BJ (cell line): ENCODE measurements around the gene HES2. TPM values are rescaled to one million over a fixed set of nuclear protein-coding genes. Genes with fewer than 3 reads are reported as not detected.

Experiments used
- CTCF ChIA-PET: fragments of 350-600 bp; formaldehyde crosslinking; extraction: SDS; loops from one replicate; lab custom pipeline; 2021; ENCODE audit warnings: antibody characterized with exemption, inconsistent platforms; lab: Yijun Ruan, JAX
- POLR2A ChIA-PET: fragments of 300-600 bp; sonication (Branson Sonifier 250); formaldehyde crosslinking; extraction: SDS; loops from one replicate; lab custom pipeline; 2021; ENCODE audit warnings: antibody characterized with exemption; lab: Charles Lee
- DNase-seq: peaks from one replicate; pipeline ENCODE4 v3.0.0-alpha.2; 2011; ENCODE audit warnings: low read depth
- H3K27me3 ChIP-seq: 2 replicates; pipeline ENCODE4 v1.6.0; 2011; ENCODE audit warnings: low read length; ENCODE audit not compliant: control insufficient read depth, insufficient read depth
- H3K36me3 ChIP-seq: 2 replicates; pipeline ENCODE4 v1.5.1; 2011; ENCODE audit warnings: low read length; ENCODE audit not compliant: control insufficient read depth, insufficient read depth
- H3K4me3 ChIP-seq: 2 replicates; pipeline ENCODE4 v1.5.1; 2011; ENCODE audit warnings: low read depth, mild to moderate bottlenecking, control low read depth, low read length
- CTCF ChIP-seq: IDR thresholded peaks from 2 replicates; pipeline ENCODE4 v1.5.1; 2011; ENCODE audit warnings: low read depth, mild to moderate bottlenecking, control low read depth, inconsistent platforms, low read length, moderate library complexity; ENCODE audit not compliant: insufficient read depth
- polyA minus RNA-seq: library from RNA; depleted of rRNA, polyadenylated mRNA; stranded (reverse); fragments of >200 nt; gene quantifications from 2 replicates; pipeline ENCODE4 v1.2.3, GENCODE V29; 2011; rRNA and poly(A)+ RNA removed
- polyA plus RNA-seq: library from polyadenylated mRNA; depleted of rRNA; stranded (reverse); fragments of >200 nt; gene quantifications from 2 replicates; pipeline ENCODE4 v1.2.3, GENCODE V29; 2011; rRNA removed

HES2 gene
- polyA plus RNA-seq (not detected in 2 replicates), polyA minus RNA-seq (0.05 TPM in 1 of 2 replicates, not detected in the other)

- H3K4me3 ChIP-seq, result peak within 1 kb of the TSS; percentile 21
- peaks cover 61% of the 10 kb centered on the region for H3K27me3 ChIP-seq
- no peaks in the 10 kb centered on the region for H3K36me3 ChIP-seq
- no peak for TF ChIP-seq CTCF
- CTCF ChIA-PET, result interaction anchor here (0.5 to 4.3 kb wide), 7 partner anchors 13 to 175 kb away, joined by 3 to 24 read pairs (median 3); no protein-coding TSS in a partner anchor
- DNase-seq, result no peak
- POLR2A ChIA-PET, result no interaction called here
Observed at GRCh38 chr1:6419804-6420453, at the start of gene HES2. Gene HES2 (minus strand): TSS chr1:6419919. CDS start chr1:6419820, 99 bp downstream.

- DNase-seq, result no peak
- H3K36me3 ChIP-seq, result peaks cover 34% of the 10 kb centered on the region
Observed at GRCh38 chr1:6468729-6469461, 49.2 kb upstream of the HES2 start.

GRCh38 chr1:6467744-6468688 is 48.3 kb upstream of the HES2 start:
- POLR2A ChIA-PET, result no interaction called here
- no peak for TF ChIP-seq CTCF
- H3K36me3 ChIP-seq, result peaks cover 34% of the 10 kb centered on the region
- no peaks in the 10 kb centered on the region for H3K27me3 ChIP-seq
- no peak overlapping the region for H3K4me3 ChIP-seq
- no peak for DNase-seq
- CTCF ChIA-PET, result interaction anchor here (1.3 to 2.5 kb wide), 3 partner anchors 14 to 23 kb away, joined by 3 to 6 read pairs (median 4); no protein-coding TSS in a partner anchor

More at GRCh38 chr1:6468729-6469461, 49.2 kb upstream of the HES2 start:
- no peaks in the 10 kb centered on the region for H3K27me3 ChIP-seq
- POLR2A ChIA-PET, result no interaction called here
- TF ChIP-seq CTCF, result no peak
- CTCF ChIA-PET, result interaction anchor here (0.6 to 2.5 kb wide), 4 partner anchors 13 to 22 kb away, joined by 3 to 6 read pairs (median 4); no protein-coding TSS in a partner anchor
- H3K4me3 ChIP-seq, result no peak overlapping the region

- no peak for TF ChIP-seq CTCF
- CTCF ChIA-PET, result interaction anchor here (0.9 to 2.5 kb wide), 5 partner anchors 14 to 30 kb away, joined by 3 to 7 read pairs (median 4); no protein-coding TSS in a partner anchor
- POLR2A ChIA-PET, result no interaction called here
- Histone ChIP-seq H3K36me3 (peaks cover 30% of the 10 kb centered on the region), H3K4me3 (no peak overlapping the region), H3K27me3 (no peaks in the 10 kb centered on the region)
- DNase-seq, result no peak
Observed at GRCh38 chr1:6467224-6467623, 47.5 kb upstream of the HES2 start.
